Muscle of leg (tissue), 11 donors: ENCODE results near the gene MED17. TPM values are rescaled to one million over a fixed set of nuclear protein-coding genes. Genes with fewer than 3 reads are reported as not detected.
A peak's percentile ranks its signal among the peaks of the same experiment; 100 is the strongest.

Experiments
- DNase-seq: peaks from one replicate; pipeline ENCODE4 v3.0.0; 2013
- H3K27ac ChIP-seq: one replicate; pipeline ENCODE4 v1.5.1; 2013; ENCODE audit warnings: mild to moderate bottlenecking, low read length, control low read depth
- H3K27me3 ChIP-seq: one replicate; pipeline ENCODE4 v1.6.1; 2013; ENCODE audit warnings: low read length; ENCODE audit not compliant: control insufficient read depth, insufficient read depth
- H3K36me3 ChIP-seq: one replicate; pipeline ENCODE4 v1.6.1; 2013; ENCODE audit warnings: low read length; ENCODE audit not compliant: control insufficient read depth, insufficient read depth
- H3K4me1 ChIP-seq: one replicate; pipeline ENCODE4 v1.6.1; 2013; ENCODE audit warnings: low read length; ENCODE audit not compliant: control insufficient read depth, insufficient read depth
- H3K4me3 ChIP-seq: one replicate; pipeline ENCODE4 v1.5.1; 2013; ENCODE audit warnings: low read length, control low read depth
- H3K9me3 ChIP-seq: replicated peaks from 2 replicates; pipeline ENCODE4 v1.6.1; 2013; ENCODE audit warnings: low read depth, low read length; ENCODE audit not compliant: control insufficient read depth
- WGBS: methylation state at CpG from one replicate; pipeline ENCODE4 v1.1.5; 2013; ENCODE audit warnings: missing lambda C conversion rate; ENCODE audit not compliant: insufficient coverage; 5-methylcytosine and 5-hydroxymethylcytosine counted together
- polyA plus RNA-seq, 8 donors: library from polyadenylated mRNA; unstranded; fragments of 120-200 nt; gene quantifications; one replicate each; pipeline versions ENCODE4 v1.2.1 to v1.2.3, GENCODE V29; 2013; ENCODE audit warnings: inconsistent platforms in 1 of 8, low replicate concordance in 1 of 8; ENCODE audit not compliant: insufficient read length in 8 of 8, insufficient read depth in 1 of 8
- total RNA-seq: library from RNA; stranded (reverse); fragments of 120-200 nt; gene quantifications from one replicate; pipeline ENCODE4 v1.2.4, GENCODE V29; 2013

MED17 gene
- total and polyA plus RNA-seq, 9 donors, result 18.0 to 31.9 (median 22.2) TPM

GRCh38 chr11:93827363-93827762 is 43.3 kb downstream of the MED17 start:
- Histone ChIP-seq H3K36me3 (no peaks in the 10 kb centered on the region), H3K4me1 (no peaks in the 10 kb centered on the region), H3K4me3 (no peak overlapping the region), H3K27me3 (no peaks in the 10 kb centered on the region), H3K9me3 (no peaks in the 10 kb centered on the region), H3K27ac (no peak overlapping the region)
- 83% methylated on average over 1 of the region's 1 CpG for WGBS
- no peak for DNase-seq

- H3K27me3 ChIP-seq, result no peaks in the 10 kb centered on the region
- no peaks in the 10 kb centered on the region for H3K4me1 ChIP-seq
- no peaks in the 10 kb centered on the region for H3K36me3 ChIP-seq
- no peak overlapping the region for H3K4me3 ChIP-seq
- no peak for DNase-seq
- WGBS, result 57% methylated on average over 3 of the region's 3 CpGs
- H3K27ac ChIP-seq, result no peak overlapping the region
- no peaks in the 10 kb centered on the region for H3K9me3 ChIP-seq
These were observed 45.5 kb downstream of the MED17 start for GRCh38 chr11:93829598-93829997.

GRCh38 chr11:93831343-93832127 is 47.5 kb downstream of the MED17 start:
- no CpG with 5 or more reads among the region's 3 CpGs for WGBS
- H3K4me3 ChIP-seq, result no peak overlapping the region
- H3K27me3 ChIP-seq, result no peaks in the 10 kb centered on the region
- H3K4me1 ChIP-seq, result no peaks in the 10 kb centered on the region
- no peaks in the 10 kb centered on the region for H3K9me3 ChIP-seq
- no peak for DNase-seq
- no peak overlapping the region for H3K27ac ChIP-seq
- H3K36me3 ChIP-seq, result no peaks in the 10 kb centered on the region

- H3K9me3 ChIP-seq, result no peaks in the 10 kb centered on the region
- DNase-seq, result no peak
- no peak overlapping the region for H3K4me3 ChIP-seq
- no peak overlapping the region for H3K27ac ChIP-seq
- no peaks in the 10 kb centered on the region for H3K4me1 ChIP-seq
- 57% methylated on average over 1 of the region's 1 CpG for WGBS
- H3K36me3 ChIP-seq, result no peaks in the 10 kb centered on the region
- H3K27me3 ChIP-seq, result no peaks in the 10 kb centered on the region
These were observed 48.7 kb downstream of the MED17 start for GRCh38 chr11:93832780-93833179.

DNA sequence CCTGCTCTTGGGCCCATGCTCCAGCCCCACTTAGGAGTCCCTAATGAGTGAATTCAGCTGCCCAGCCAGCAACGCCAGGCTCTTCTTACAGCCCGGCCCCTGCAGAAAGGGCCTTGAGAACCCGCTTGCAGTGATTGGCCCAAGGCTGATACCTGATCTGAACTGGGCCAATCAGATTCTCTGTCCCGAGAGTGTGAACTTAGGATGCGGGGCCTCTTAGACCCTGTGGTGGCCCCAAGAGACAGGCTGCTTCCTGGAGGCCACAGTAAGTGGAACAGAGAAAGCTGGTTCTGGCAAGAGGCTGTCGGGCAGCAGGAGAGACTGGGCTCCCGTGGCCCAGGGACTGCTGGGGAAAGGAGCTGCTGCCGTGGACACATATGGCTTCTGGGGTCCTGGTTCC is 54.9 kb downstream of the MED17 start:
- Histone ChIP-seq H3K27ac (no peak overlapping the region), H3K9me3 (no peaks in the 10 kb centered on the region), H3K4me3 (no peak overlapping the region), H3K4me1 (no peaks in the 10 kb centered on the region), H3K27me3 (no peaks in the 10 kb centered on the region), H3K36me3 (no peaks in the 10 kb centered on the region)
- DNase-seq, result no peak
- WGBS, result 80% methylated on average over 8 of the region's 8 CpGs

- no peak overlapping the region for H3K27ac ChIP-seq
- H3K36me3 ChIP-seq, result no peaks in the 10 kb centered on the region
- no peak overlapping the region for H3K4me3 ChIP-seq
- H3K9me3 ChIP-seq, result no peaks in the 10 kb centered on the region
- no CpG with 5 or more reads among the region's 2 CpGs for WGBS
- DNase-seq, result peak; percentile 48
- no peaks in the 10 kb centered on the region for H3K27me3 ChIP-seq
- no peaks in the 10 kb centered on the region for H3K4me1 ChIP-seq
These were observed 56.1 kb downstream of the MED17 start for GRCh38 chr11:93840180-93840579.

DNA sequence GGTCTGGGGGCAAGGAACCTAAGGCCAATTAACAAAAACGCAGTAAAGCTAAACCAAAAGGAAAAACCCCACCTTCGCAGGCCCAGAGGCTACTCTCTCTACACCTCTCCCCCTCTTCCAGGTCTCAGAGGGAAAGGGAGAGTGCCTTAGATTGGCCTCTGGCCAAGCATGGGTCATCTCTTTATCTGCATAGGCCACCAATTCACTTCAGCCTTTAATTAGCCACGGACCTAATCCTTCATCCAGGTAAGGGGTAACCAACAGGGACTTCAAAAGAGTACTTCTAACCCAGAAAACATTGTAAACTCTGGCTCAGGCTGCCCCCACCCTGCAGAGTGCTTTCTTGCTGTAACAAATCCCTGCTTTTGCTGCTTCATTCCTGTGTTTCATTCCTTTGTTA is 56.9 kb downstream of the MED17 start:
- Histone ChIP-seq H3K27ac (no peak overlapping the region), H3K4me1 (no peaks in the 10 kb centered on the region), H3K9me3 (no peaks in the 10 kb centered on the region), H3K27me3 (no peaks in the 10 kb centered on the region), H3K36me3 (no peaks in the 10 kb centered on the region), H3K4me3 (no peak overlapping the region)
- DNase-seq, result no peak
- no CpG with 5 or more reads among the region's 3 CpGs for WGBS

GRCh38 chr11:93841446-93841845 is 57.4 kb downstream of the MED17 start:
- no peak overlapping the region for H3K4me3 ChIP-seq
- WGBS, result 43% methylated on average over 1 of the region's 2 CpGs
- DNase-seq, result no peak
- H3K27ac ChIP-seq, result no peak overlapping the region
- no peaks in the 10 kb centered on the region for H3K4me1 ChIP-seq
- H3K27me3 ChIP-seq, result no peaks in the 10 kb centered on the region
- no peaks in the 10 kb centered on the region for H3K36me3 ChIP-seq
- H3K9me3 ChIP-seq, result no peaks in the 10 kb centered on the region

- no peak for DNase-seq
- Histone ChIP-seq H3K4me3 (no peak overlapping the region), H3K9me3 (no peaks in the 10 kb centered on the region), H3K36me3 (no peaks in the 10 kb centered on the region), H3K27ac (no peak overlapping the region), H3K4me1 (no peaks in the 10 kb centered on the region), H3K27me3 (no peaks in the 10 kb centered on the region)
- 100% methylated on average over 1 of the region's 4 CpGs for WGBS
These were observed 58.0 kb downstream of the MED17 start for GRCh38 chr11:93842034-93842433.

- WGBS, result 67% methylated on average over 6 of the region's 6 CpGs
- Histone ChIP-seq H3K36me3 (no peaks in the 10 kb centered on the region), H3K9me3 (no peaks in the 10 kb centered on the region), H3K27me3 (no peaks in the 10 kb centered on the region), H3K4me1 (no peaks in the 10 kb centered on the region), H3K27ac (no peak overlapping the region), H3K4me3 (no peak overlapping the region)
- DNase-seq, result no peak
These were observed 58.4 kb downstream of the MED17 start for GRCh38 chr11:93842461-93842860.

- no peaks in the 10 kb centered on the region for H3K36me3 ChIP-seq
- no peak for DNase-seq
These were observed 59.8 kb downstream of the MED17 start for GRCh38 chr11:93843906-93844305.

More at GRCh38 chr11:93843906-93844305, 59.8 kb downstream of the MED17 start:
- no peaks in the 10 kb centered on the region for H3K9me3 ChIP-seq
- H3K4me1 ChIP-seq, result no peaks in the 10 kb centered on the region
- H3K4me3 ChIP-seq, result no peak overlapping the region
- WGBS, result 84% methylated on average over 4 of the region's 5 CpGs
- H3K27ac ChIP-seq, result no peak overlapping the region
- H3K27me3 ChIP-seq, result no peaks in the 10 kb centered on the region
